Measurements from ENCODE around the gene VPS8.
A peak's percentile ranks its signal among the peaks of the same experiment; 100 is the strongest.

The VPS8 gene

GRCh38 chr3:185058796-185059195, 246.8 kb downstream of the VPS8 start:
- no peak for DNase-seq (ENCODE audit: low read depth)
- TF ChIP-seq CTCF (IDR thresholded peaks at IDR 0.05; ENCODE audit: low read depth, low read length, missing control alignments) = no peak
- no peak overlapping the region for H3K4me3 ChIP-seq (ENCODE audit: low read depth, low read length)

- no peak for DNase-seq (ENCODE audit: low read depth)
- TF ChIP-seq CTCF (IDR thresholded peaks at IDR 0.05; ENCODE audit: low read depth, low read length, missing control alignments) = no peak
- H3K4me3 ChIP-seq (ENCODE audit: low read depth, low read length) = no peak overlapping the region
These were observed 247.8 kb downstream of the VPS8 start for GRCh38 chr3:185059766-185060165.

- no peak for DNase-seq (ENCODE audit: low read depth)
- no peak for TF ChIP-seq CTCF (IDR thresholded peaks at IDR 0.05; ENCODE audit: low read depth, low read length, missing control alignments)
- no peak overlapping the region for H3K4me3 ChIP-seq (ENCODE audit: low read depth, low read length)
These were observed 248.7 kb downstream of the VPS8 start for GRCh38 chr3:185060655-185061054.

GRCh38 chr3:185062191-185062590, 250.2 kb downstream of the VPS8 start:
- H3K4me3 ChIP-seq (ENCODE audit: low read depth, low read length) = no peak overlapping the region
- no peak for TF ChIP-seq CTCF (IDR thresholded peaks at IDR 0.05; ENCODE audit: low read depth, low read length, missing control alignments)
- DNase-seq (ENCODE audit: low read depth) = no peak

GRCh38 chr3:185063431-185063830, 251.5 kb downstream of the VPS8 start:
- no peak overlapping the region for H3K4me3 ChIP-seq (ENCODE audit: low read depth, low read length)
- no peak for TF ChIP-seq CTCF (IDR thresholded peaks at IDR 0.05; ENCODE audit: low read depth, low read length, missing control alignments)
- DNase-seq (ENCODE audit: low read depth) = no peak

- H3K4me3 ChIP-seq (ENCODE audit: low read depth, low read length) = no peak overlapping the region
- no peak for DNase-seq (ENCODE audit: low read depth)
- TF ChIP-seq CTCF (IDR thresholded peaks at IDR 0.05; ENCODE audit: low read depth, low read length, missing control alignments) = peak; percentile 33
These were observed 253.1 kb downstream of the VPS8 start for GRCh38 chr3:185065059-185065458.

- DNase-seq (ENCODE audit: low read depth) = no peak
- TF ChIP-seq CTCF (IDR thresholded peaks at IDR 0.05; ENCODE audit: low read depth, low read length, missing control alignments) = no peak
- H3K4me3 ChIP-seq (ENCODE audit: low read depth, low read length) = no peak overlapping the region
These were observed 254.3 kb downstream of the VPS8 start for GRCh38 chr3:185066251-185066650.

Data from GM12864 (cell line).